ENCODE measurements around the gene CBLC.

The CBLC gene

GRCh38 chr19:44752123-44752815, 25.4 kb upstream of the CBLC start:
- no peak for ATAC-seq
- TF ChIP-seq ZFP30 (CRISPR knock-in tag; IDR thresholded peaks at IDR 0.05) (no peak), PPARA (CRISPR knock-in tag; IDR thresholded peaks at IDR 0.05; ENCODE audit: borderline replicate concordance) (no peak), BACH2 (CRISPR knock-in tag; IDR thresholded peaks at IDR 0.05; ENCODE audit: borderline replicate concordance) (no peak), ARNTL (CRISPR knock-in tag; IDR thresholded peaks at IDR 0.05; ENCODE audit: borderline replicate concordance, low read depth) (no peak), OSR1 (CRISPR knock-in tag; IDR thresholded peaks at IDR 0.05) (no peak), ZC3H10 (CRISPR knock-in tag; IDR thresholded peaks at IDR 0.05) (no peak), ZNF565 (CRISPR knock-in tag; conservative IDR thresholded peaks at IDR 0.05; ENCODE audit: low read depth) (no peak), TOX (CRISPR knock-in tag; IDR thresholded peaks at IDR 0.05; ENCODE audit: borderline replicate concordance) (no peak), CSRNP3 (CRISPR knock-in tag; IDR thresholded peaks at IDR 0.05) (no peak), POU6F1 (CRISPR knock-in tag; IDR thresholded peaks at IDR 0.05; ENCODE audit: borderline replicate concordance, low read depth) (no peak), ZNF8 (CRISPR knock-in tag; IDR thresholded peaks at IDR 0.05) (no peak), PATZ1 (CRISPR knock-in tag; IDR thresholded peaks at IDR 0.05; ENCODE audit: borderline replicate concordance) (no peak), GLIS3 (CRISPR knock-in tag; IDR thresholded peaks at IDR 0.05) (no peak)

- peak; percentile 69 for ATAC-seq
- TF ChIP-seq ZC3H10 (CRISPR knock-in tag; IDR thresholded peaks at IDR 0.05) (no peak), PATZ1 (CRISPR knock-in tag; IDR thresholded peaks at IDR 0.05; ENCODE audit: borderline replicate concordance) (peak; percentile 95; the same call in 1 of the 2 replicates)
Measured at GRCh38 chr19:44752816-44753625, 24.7 kb upstream of the CBLC start.

- TF ChIP-seq GLIS3 (CRISPR knock-in tag; IDR thresholded peaks at IDR 0.05) (no peak), PATZ1 (CRISPR knock-in tag; IDR thresholded peaks at IDR 0.05; ENCODE audit: borderline replicate concordance) (0 out of 2 replicates have a peak, but pooled peaks have one; percentile 3), ZC3H10 (CRISPR knock-in tag; IDR thresholded peaks at IDR 0.05) (no peak), SNAI2 (CRISPR knock-in tag; IDR thresholded peaks at IDR 0.05) (no peak), CSRNP3 (CRISPR knock-in tag; IDR thresholded peaks at IDR 0.05) (no peak)
- ATAC-seq: no peak
Measured at GRCh38 chr19:44753626-44753931, 24.1 kb upstream of the CBLC start.
